Cardiac muscle cell (in vitro differentiated cells and primary cell): ENCODE measurements around the gene TINAG. TPM values are rescaled to one million over a fixed set of nuclear protein-coding genes. Genes with fewer than 3 reads are reported as not detected.
A peak's percentile ranks its signal among the peaks of the same experiment; 100 is the strongest.

Experiments used
- DNase-seq, 2 donors: peaks; one replicate each; pipeline versions ENCODE4 v3.0.0 to v3.0.0-alpha.2; 2010 to 2017; ENCODE audit warnings: low read depth in 1 of 2, low spot score in 1 of 2
- H3K27ac ChIP-seq: fragments of 200-600 bp; sonication (generic); 2 replicates; pipeline ENCODE4 v1.5.1; 2016
- H3K27me3 ChIP-seq: fragments of 200-600 bp; sonication (generic); 2 replicates; pipeline ENCODE4 v1.6.0; 2016; ENCODE audit warnings: control low read depth
- H3K36me3 ChIP-seq: fragments of 200-600 bp; sonication (generic); 2 replicates; pipeline ENCODE4 v1.5.1; 2016; ENCODE audit warnings: control low read depth
- H3K4me1 ChIP-seq: fragments of 200-600 bp; sonication (generic); 2 replicates; pipeline ENCODE4 v1.8.1; 2017; ENCODE audit warnings: low read depth, mild to moderate bottlenecking, mixed run types
- H3K4me3 ChIP-seq: fragments of 200-600 bp; sonication (generic); 2 replicates; pipeline ENCODE4 v1.5.1; 2016; ENCODE audit warnings: mild to moderate bottlenecking
- H3K9me3 ChIP-seq: fragments of 200-600 bp; sonication (generic); 2 replicates; pipeline ENCODE4 v1.5.1; 2017; ENCODE audit warnings: low read depth, mild to moderate bottlenecking, control low read depth
- CTCF ChIP-seq: IDR thresholded peaks from 2 replicates; pipeline ENCODE4 v1.5.1; 2012; ENCODE audit warnings: low read depth, mild to moderate bottlenecking, low read length
- polyA plus RNA-seq: library from polyadenylated mRNA; unstranded; fragments of >200 nt; fragmentation: Nextera tagmentation; extraction: Ambion mirVana; gene quantifications from 2 replicates; pipeline ENCODE4 v1.2.1, GENCODE V29; 2016
- total RNA-seq: library from RNA; depleted of rRNA; stranded (reverse); fragments of >200 nt; gene quantifications from 2 replicates; pipeline ENCODE4 v1.2.3, GENCODE V29; 2016

TINAG gene
- total and polyA plus RNA-seq, 2 experiments from 2014 or later = not detected

- no peak for TF ChIP-seq CTCF
- no peaks in the 10 kb centered on the region for H3K27me3 ChIP-seq
- DNase-seq = peak in 1 of 2 donors; percentile 53
- H3K4me3 ChIP-seq = no peak overlapping the region
- no peaks in the 10 kb centered on the region for H3K9me3 ChIP-seq
- H3K4me1 ChIP-seq = no peaks in the 10 kb centered on the region
- no peak overlapping the region for H3K27ac ChIP-seq
- H3K36me3 ChIP-seq = no peaks in the 10 kb centered on the region
Measured at GRCh38 chr6:54366667-54367327, 58.6 kb downstream of the TINAG start.

- no peaks in the 10 kb centered on the region for H3K27me3 ChIP-seq
- no peak for TF ChIP-seq CTCF
- no peaks in the 10 kb centered on the region for H3K4me1 ChIP-seq
Measured at GRCh38 chr6:54377776-54378175, 69.5 kb downstream of the TINAG start.

GRCh38 chr6:54386295-54386694 lies 78.1 kb downstream of the TINAG start:
- H3K27me3 ChIP-seq = no peaks in the 10 kb centered on the region
- H3K36me3 ChIP-seq = no peaks in the 10 kb centered on the region
- no peak for DNase-seq
- H3K4me3 ChIP-seq = no peak overlapping the region
- no peak for TF ChIP-seq CTCF
- H3K27ac ChIP-seq = no peak overlapping the region
- no peaks in the 10 kb centered on the region for H3K9me3 ChIP-seq
- H3K4me1 ChIP-seq = no peaks in the 10 kb centered on the region

More at GRCh38 chr6:54377776-54378175, 69.5 kb downstream of the TINAG start:
- Histone ChIP-seq H3K9me3 (no peaks in the 10 kb centered on the region), H3K36me3 (no peaks in the 10 kb centered on the region), H3K4me3 (no peak overlapping the region), H3K27ac (no peak overlapping the region)
- DNase-seq = no peak

GRCh38 chr6:54390362-54390761 lies 82.1 kb downstream of the TINAG start:
- H3K27ac ChIP-seq = no peak overlapping the region
- no peak overlapping the region for H3K4me3 ChIP-seq
- no peak for TF ChIP-seq CTCF

GRCh38 chr6:54391577-54391976 lies 83.3 kb downstream of the TINAG start:
- no peak for DNase-seq
- H3K27ac ChIP-seq = no peak overlapping the region
- H3K36me3 ChIP-seq = no peaks in the 10 kb centered on the region
- H3K27me3 ChIP-seq = no peaks in the 10 kb centered on the region
- TF ChIP-seq CTCF = no peak
- H3K4me3 ChIP-seq = no peak overlapping the region
- H3K9me3 ChIP-seq = no peaks in the 10 kb centered on the region
- H3K4me1 ChIP-seq = no peaks in the 10 kb centered on the region

More at GRCh38 chr6:54390362-54390761, 82.1 kb downstream of the TINAG start:
- Histone ChIP-seq H3K9me3 (no peaks in the 10 kb centered on the region), H3K4me1 (no peaks in the 10 kb centered on the region), H3K36me3 (no peaks in the 10 kb centered on the region), H3K27me3 (no peaks in the 10 kb centered on the region)
- DNase-seq = no peak
